HepG2 (cell line): Measurements from ENCODE around the gene SLC17A9. TPM values are rescaled to one million over a fixed set of nuclear protein-coding genes. Genes with fewer than 3 reads are reported as not detected.
A peak's percentile ranks its signal among the peaks of the same experiment; 100 is the strongest.

Experiments
- DR1 ChIP-seq: sonication (generic); formaldehyde crosslinking; IDR thresholded peaks from 2 replicates; pipeline ENCODE4 v1.8.0; 2021; ENCODE audit warnings: mild to moderate bottlenecking, missing genetic modification reagents, inconsistent platforms
- KLF12 ChIP-seq: sonication (generic); formaldehyde crosslinking; IDR thresholded peaks from 2 replicates; pipeline ENCODE4 v1.4.0; 2020; ENCODE audit warnings: missing genetic modification reagents, borderline replicate concordance
- MIER3 ChIP-seq: IDR thresholded peaks from 2 replicates; pipeline ENCODE4 v1.6.1; 2016; ENCODE audit warnings: missing compliant biosample characterization, borderline replicate concordance
- MTA1 ChIP-seq: sonication (generic); formaldehyde crosslinking; IDR thresholded peaks from 2 replicates; pipeline ENCODE4 v1.4.0; 2020; ENCODE audit warnings: missing genetic modification reagents, mild to moderate bottlenecking, borderline replicate concordance
- MZF1 ChIP-seq: sonication (generic); formaldehyde crosslinking; IDR thresholded peaks from 2 replicates; pipeline ENCODE4 v1.8.1; 2023; ENCODE audit warnings: mild to moderate bottlenecking, missing genetic modification reagents, borderline replicate concordance
- ONECUT2 ChIP-seq: sonication (generic); formaldehyde crosslinking; IDR thresholded peaks from 2 replicates; pipeline ENCODE4 v1.4.0; 2020; ENCODE audit warnings: missing genetic modification reagents
- POLR2AphosphoS5 ChIP-seq: IDR thresholded peaks from 2 replicates; pipeline ENCODE4 v1.6.1; 2012; ENCODE audit warnings: low read depth, low read length
- SRSF1 ChIP-seq: fragments of 200-400 bp; formaldehyde crosslinking; optimal IDR thresholded peaks from 2 replicates; pipeline ENCODE3; 2017; ENCODE audit warnings: mild to moderate bottlenecking, low read depth, low read length, moderate library complexity
- SSRP1 ChIP-seq: IDR thresholded peaks from 2 replicates; pipeline ENCODE4 v1.6.1; 2016; ENCODE audit warnings: control low read depth
- ZFP36L1 ChIP-seq: sonication (generic); formaldehyde crosslinking; IDR thresholded peaks from 2 replicates; pipeline ENCODE4 v1.8.0; 2022; ENCODE audit warnings: mild to moderate bottlenecking, missing genetic modification reagents, moderate library complexity
- ZNF550 ChIP-seq: sonication (generic); formaldehyde crosslinking; IDR thresholded peaks from 2 replicates; pipeline ENCODE4 v1.4.0; 2020; ENCODE audit warnings: mild to moderate bottlenecking, missing genetic modification reagents, borderline replicate concordance
- ZNF563 ChIP-seq: sonication (generic); formaldehyde crosslinking; IDR thresholded peaks from 2 replicates; pipeline ENCODE4 v1.8.0; 2022; ENCODE audit warnings: mild to moderate bottlenecking, moderate library complexity, missing genetic modification reagents
- polyA plus RNA-seq, 8 experiments: library from polyadenylated mRNA; depleted of rRNA in 3 of 8; stranded (reverse) in 7 of 8; unstranded in 1 of 8; fragments of >200 nt; fragmentation: Illumina TruSeq in 4 of 8; extraction: Trizol in 4 of 8; gene quantifications; 2 replicates each; pipeline versions ENCODE4 v1.2.1 to v1.2.3, GENCODE V29; 2011 to 2016; ENCODE audit warnings: low read depth in 4 of 8, missing spikeins in 1 of 8, mixed read lengths in 1 of 8; ENCODE audit not compliant: insufficient read depth in 1 of 8
- total RNA-seq, 5 experiments: library from RNA; depleted of rRNA; stranded (reverse); fragments of >200 nt; fragmentation: Illumina TruSeq; extraction: Trizol; gene quantifications; 2 replicates each; pipeline ENCODE4 v1.2.3, GENCODE V29; 2016; ENCODE audit warnings: low read depth in 1 of 5
- TF ChIP-seq, protein P1 (sequence below): sonication (generic); formaldehyde crosslinking; IDR thresholded peaks from 2 replicates; pipeline ENCODE4 v1.5.1; 2020; ENCODE audit warnings: mild to moderate bottlenecking, missing genetic modification reagents, moderate library complexity
- TF ChIP-seq, protein P2 (sequence below): sonication (generic); formaldehyde crosslinking; IDR thresholded peaks from 2 replicates; pipeline ENCODE4 v1.5.0; 2020; ENCODE audit warnings: missing genetic modification reagents, mild to moderate bottlenecking, borderline replicate concordance
- TF ChIP-seq, protein P3 (sequence below): sonication (generic); formaldehyde crosslinking; IDR thresholded peaks from 2 replicates; pipeline ENCODE4 v1.4.0; 2020; ENCODE audit warnings: mild to moderate bottlenecking, missing genetic modification reagents
- TF ChIP-seq, protein P4 (sequence below): sonication (generic); formaldehyde crosslinking; IDR thresholded peaks from 2 replicates; pipeline ENCODE4 v1.4.0; 2020; ENCODE audit warnings: mild to moderate bottlenecking, low read depth, missing genetic modification reagents
- TF ChIP-seq, protein P5 (sequence below): sonication (generic); formaldehyde crosslinking; IDR thresholded peaks from 2 replicates; pipeline ENCODE4 v1.4.0; 2020; ENCODE audit warnings: mild to moderate bottlenecking, missing genetic modification reagents

SLC17A9 gene
- total and polyA plus RNA-seq, 2 of the 13 experiments (the other 11 are each of a cell fraction or from before 2014, with no cell fraction given), result 110 to 191 TPM

DNA sequence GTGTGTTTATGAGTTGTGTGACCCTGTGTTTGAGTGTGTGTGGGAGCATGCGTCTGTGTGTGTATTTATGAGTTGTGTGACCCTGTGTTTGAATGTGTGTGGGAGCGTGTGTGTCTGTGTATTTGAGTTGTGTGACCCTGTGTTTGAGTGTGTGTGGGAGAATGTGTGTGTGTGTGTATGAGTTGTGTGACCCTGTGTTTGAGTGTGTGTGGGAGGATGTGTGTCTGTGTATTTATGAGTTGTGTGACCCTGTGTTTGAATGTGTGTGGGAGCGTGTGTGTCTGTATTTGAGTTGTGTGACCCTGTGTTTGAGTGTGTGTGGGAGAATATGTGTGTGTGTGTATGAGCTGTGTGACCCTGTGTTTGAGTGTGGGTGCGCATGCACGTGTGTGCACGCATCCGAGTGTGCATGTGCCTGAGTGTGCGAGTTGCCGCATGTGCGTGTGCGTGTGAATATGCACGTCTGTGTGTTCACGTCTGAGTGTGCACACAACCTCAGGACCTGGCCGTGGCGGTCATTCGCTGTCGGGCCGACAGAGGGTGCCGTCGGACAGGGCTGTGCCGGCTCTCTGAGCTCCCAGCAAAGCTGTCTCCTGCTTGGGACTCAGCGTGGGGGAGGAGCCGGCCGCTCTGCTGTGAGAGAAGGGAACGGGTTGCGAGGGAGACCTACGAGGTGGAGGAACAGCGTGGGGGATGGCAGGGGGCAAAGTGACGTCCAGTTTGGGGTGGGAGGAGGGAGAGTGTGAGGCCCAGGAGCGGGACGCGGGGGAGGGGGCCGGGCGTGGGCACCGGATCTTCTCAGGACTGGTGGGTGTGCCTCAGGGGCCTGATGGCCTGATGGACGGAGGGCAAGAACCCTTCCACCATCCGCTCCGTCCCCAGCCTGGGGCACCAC, 19.7 kb downstream of the SLC17A9 start (continued):
- TF ChIP-seq, protein P1, sequence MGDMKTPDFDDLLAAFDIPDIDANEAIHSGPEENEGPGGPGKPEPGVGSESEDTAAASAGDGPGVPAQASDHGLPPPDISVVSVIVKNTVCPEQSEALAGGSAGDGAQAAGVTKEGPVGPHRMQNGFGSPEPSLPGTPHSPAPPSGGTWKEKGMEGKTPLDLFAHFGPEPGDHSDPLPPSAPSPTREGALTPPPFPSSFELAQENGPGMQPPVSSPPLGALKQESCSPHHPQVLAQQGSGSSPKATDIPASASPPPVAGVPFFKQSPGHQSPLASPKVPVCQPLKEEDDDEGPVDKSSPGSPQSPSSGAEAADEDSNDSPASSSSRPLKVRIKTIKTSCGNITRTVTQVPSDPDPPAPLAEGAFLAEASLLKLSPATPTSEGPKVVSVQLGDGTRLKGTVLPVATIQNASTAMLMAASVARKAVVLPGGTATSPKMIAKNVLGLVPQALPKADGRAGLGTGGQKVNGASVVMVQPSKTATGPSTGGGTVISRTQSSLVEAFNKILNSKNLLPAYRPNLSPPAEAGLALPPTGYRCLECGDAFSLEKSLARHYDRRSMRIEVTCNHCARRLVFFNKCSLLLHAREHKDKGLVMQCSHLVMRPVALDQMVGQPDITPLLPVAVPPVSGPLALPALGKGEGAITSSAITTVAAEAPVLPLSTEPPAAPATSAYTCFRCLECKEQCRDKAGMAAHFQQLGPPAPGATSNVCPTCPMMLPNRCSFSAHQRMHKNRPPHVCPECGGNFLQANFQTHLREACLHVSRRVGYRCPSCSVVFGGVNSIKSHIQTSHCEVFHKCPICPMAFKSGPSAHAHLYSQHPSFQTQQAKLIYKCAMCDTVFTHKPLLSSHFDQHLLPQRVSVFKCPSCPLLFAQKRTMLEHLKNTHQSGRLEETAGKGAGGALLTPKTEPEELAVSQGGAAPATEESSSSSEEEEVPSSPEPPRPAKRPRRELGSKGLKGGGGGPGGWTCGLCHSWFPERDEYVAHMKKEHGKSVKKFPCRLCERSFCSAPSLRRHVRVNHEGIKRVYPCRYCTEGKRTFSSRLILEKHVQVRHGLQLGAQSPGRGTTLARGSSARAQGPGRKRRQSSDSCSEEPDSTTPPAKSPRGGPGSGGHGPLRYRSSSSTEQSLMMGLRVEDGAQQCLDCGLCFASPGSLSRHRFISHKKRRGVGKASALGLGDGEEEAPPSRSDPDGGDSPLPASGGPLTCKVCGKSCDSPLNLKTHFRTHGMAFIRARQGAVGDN (CRISPR knock-in tag), result peak; percentile 86
- TF ChIP-seq POLR2AphosphoS5 (no peak), ZFP36L1 (no peak), ZNF563 (peak; percentile 15; the same call in 1 of the 2 replicates), SSRP1 (CRISPR knock-in tag) (no peak), KLF12 (no peak), MZF1 (CRISPR knock-in tag) (peak; percentile 44; the same call in 1 of the 2 replicates), SRSF1 (no peak), MTA1 (peak; percentile 65; the same call in 1 of the 2 replicates), ONECUT2 (CRISPR knock-in tag) (no peak), ZNF550 (CRISPR knock-in tag) (0 out of 2 replicates have a peak, but pooled peaks have one; percentile 65), MIER3 (CRISPR knock-in tag) (peak; percentile 92), DR1 (CRISPR knock-in tag) (no peak)
- TF ChIP-seq, protein P2, sequence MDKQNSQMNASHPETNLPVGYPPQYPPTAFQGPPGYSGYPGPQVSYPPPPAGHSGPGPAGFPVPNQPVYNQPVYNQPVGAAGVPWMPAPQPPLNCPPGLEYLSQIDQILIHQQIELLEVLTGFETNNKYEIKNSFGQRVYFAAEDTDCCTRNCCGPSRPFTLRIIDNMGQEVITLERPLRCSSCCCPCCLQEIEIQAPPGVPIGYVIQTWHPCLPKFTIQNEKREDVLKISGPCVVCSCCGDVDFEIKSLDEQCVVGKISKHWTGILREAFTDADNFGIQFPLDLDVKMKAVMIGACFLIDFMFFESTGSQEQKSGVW (CRISPR knock-in tag), result no peak
- TF ChIP-seq, protein P3, sequence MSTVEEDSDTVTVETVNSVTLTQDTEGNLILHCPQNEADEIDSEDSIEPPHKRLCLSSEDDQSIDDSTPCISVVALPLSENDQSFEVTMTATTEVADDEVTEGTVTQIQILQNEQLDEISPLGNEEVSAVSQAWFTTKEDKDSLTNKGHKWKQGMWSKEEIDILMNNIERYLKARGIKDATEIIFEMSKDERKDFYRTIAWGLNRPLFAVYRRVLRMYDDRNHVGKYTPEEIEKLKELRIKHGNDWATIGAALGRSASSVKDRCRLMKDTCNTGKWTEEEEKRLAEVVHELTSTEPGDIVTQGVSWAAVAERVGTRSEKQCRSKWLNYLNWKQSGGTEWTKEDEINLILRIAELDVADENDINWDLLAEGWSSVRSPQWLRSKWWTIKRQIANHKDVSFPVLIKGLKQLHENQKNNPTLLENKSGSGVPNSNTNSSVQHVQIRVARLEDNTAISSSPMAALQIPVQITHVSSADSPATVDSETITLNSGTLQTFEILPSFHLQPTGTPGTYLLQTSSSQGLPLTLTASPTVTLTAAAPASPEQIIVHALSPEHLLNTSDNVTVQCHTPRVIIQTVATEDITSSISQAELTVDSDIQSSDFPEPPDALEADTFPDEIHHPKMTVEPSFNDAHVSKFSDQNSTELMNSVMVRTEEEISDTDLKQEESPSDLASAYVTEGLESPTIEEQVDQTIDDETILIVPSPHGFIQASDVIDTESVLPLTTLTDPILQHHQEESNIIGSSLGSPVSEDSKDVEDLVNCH (CRISPR knock-in tag), result no peak
- TF ChIP-seq, protein P4, sequence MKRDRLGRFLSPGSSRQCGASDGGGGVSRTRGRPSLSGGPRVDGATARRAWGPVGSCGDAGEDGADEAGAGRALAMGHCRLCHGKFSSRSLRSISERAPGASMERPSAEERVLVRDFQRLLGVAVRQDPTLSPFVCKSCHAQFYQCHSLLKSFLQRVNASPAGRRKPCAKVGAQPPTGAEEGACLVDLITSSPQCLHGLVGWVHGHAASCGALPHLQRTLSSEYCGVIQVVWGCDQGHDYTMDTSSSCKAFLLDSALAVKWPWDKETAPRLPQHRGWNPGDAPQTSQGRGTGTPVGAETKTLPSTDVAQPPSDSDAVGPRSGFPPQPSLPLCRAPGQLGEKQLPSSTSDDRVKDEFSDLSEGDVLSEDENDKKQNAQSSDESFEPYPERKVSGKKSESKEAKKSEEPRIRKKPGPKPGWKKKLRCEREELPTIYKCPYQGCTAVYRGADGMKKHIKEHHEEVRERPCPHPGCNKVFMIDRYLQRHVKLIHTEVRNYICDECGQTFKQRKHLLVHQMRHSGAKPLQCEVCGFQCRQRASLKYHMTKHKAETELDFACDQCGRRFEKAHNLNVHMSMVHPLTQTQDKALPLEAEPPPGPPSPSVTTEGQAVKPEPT (CRISPR knock-in tag), result no peak
- TF ChIP-seq, protein P5, sequence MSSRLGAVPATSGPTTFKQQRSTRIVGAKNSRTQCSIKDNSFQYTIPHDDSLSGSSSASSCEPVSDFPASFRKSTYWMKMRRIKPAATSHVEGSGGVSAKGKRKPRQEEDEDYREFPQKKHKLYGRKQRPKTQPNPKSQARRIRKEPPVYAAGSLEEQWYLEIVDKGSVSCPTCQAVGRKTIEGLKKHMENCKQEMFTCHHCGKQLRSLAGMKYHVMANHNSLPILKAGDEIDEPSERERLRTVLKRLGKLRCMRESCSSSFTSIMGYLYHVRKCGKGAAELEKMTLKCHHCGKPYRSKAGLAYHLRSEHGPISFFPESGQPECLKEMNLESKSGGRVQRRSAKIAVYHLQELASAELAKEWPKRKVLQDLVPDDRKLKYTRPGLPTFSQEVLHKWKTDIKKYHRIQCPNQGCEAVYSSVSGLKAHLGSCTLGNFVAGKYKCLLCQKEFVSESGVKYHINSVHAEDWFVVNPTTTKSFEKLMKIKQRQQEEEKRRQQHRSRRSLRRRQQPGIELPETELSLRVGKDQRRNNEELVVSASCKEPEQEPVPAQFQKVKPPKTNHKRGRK (CRISPR knock-in tag), result no peak
